IMR-90 (cell line): Measurements from ENCODE around the gene FGF9. TPM values are rescaled to one million over a fixed set of nuclear protein-coding genes. Genes with fewer than 3 reads are reported as not detected.

Source experiments
- ATAC-seq: fragments of 200-7000 bp; cut with Tn5 transposase; 2 replicates; pipeline ENCODE4 v1.9.1; 2020; ENCODE audit warnings: low read depth, mild to moderate bottlenecking, moderate library complexity
- BruUV-seq: library from RNA; stranded (reverse); fragments of 400-500 nt; replicated peaks from 2 replicates; lab custom pipeline; 2021; lab: Mats Ljungman, UMichigan
- CTCF ChIA-PET: fragments of 300-600 bp; formaldehyde crosslinking; extraction: SDS; loops from one replicate; lab custom pipeline; 2021; ENCODE audit warnings: antibody characterized with exemption; lab: Yijun Ruan, JAX
- POLR2A ChIA-PET: fragments of 300-600 bp; sonication (Branson Sonifier 250); formaldehyde crosslinking; loops from one replicate; lab custom pipeline; 2022; ENCODE audit warnings: antibody characterized with exemption; ENCODE audit not compliant: unreplicated experiment; lab: Charles Lee
- DNase-seq: peaks from one replicate; pipeline ENCODE4 v3.0.0; 2013
- H2AFZ ChIP-seq: replicated peaks from 2 replicates; pipeline ENCODE3; 2013; ENCODE audit warnings: low read length, mild to moderate bottlenecking; ENCODE audit not compliant: poor library complexity
- H2AK5ac ChIP-seq: 2 replicates; pipeline ENCODE4 v1.6.1; 2013; ENCODE audit warnings: low read depth, low read length, inconsistent platforms
- H2AK9ac ChIP-seq: replicated peaks from 2 replicates; pipeline ENCODE3; 2013; ENCODE audit warnings: mild to moderate bottlenecking, low read depth, low read length, moderate library complexity; ENCODE audit not compliant: poor library complexity
- H2BK120ac ChIP-seq: 2 replicates; pipeline ENCODE4 v1.6.1; 2013; ENCODE audit warnings: low read depth, low read length, inconsistent platforms
- H2BK15ac ChIP-seq: 3 replicates; pipeline ENCODE4 v1.6.1; 2013; ENCODE audit warnings: low read depth, low read length, inconsistent platforms
- H2BK20ac ChIP-seq: 2 replicates; pipeline ENCODE4 v1.6.1; 2013; ENCODE audit warnings: low read depth, mild to moderate bottlenecking, inconsistent platforms, low read length, moderate library complexity
- H2BK5ac ChIP-seq: 2 replicates; pipeline ENCODE4 v1.6.1; 2013; ENCODE audit warnings: mild to moderate bottlenecking, low read depth, low read length, inconsistent platforms; ENCODE audit not compliant: poor library complexity, severe bottlenecking
- H3K14ac ChIP-seq: replicated peaks from 2 replicates; pipeline ENCODE4 v1.6.1; 2013; ENCODE audit warnings: low read depth, low read length, inconsistent platforms
- H3K18ac ChIP-seq: 2 replicates; pipeline ENCODE4 v1.6.1; 2013; ENCODE audit warnings: low read depth, low read length, control low read depth
- H3K23ac ChIP-seq: 2 replicates; pipeline ENCODE4 v1.6.1; 2013; ENCODE audit warnings: low read depth, low read length, inconsistent platforms
- H3K27ac ChIP-seq: 2 replicates; pipeline ENCODE4 v1.5.1; 2013; ENCODE audit warnings: mild to moderate bottlenecking, control low read depth, low read length; ENCODE audit not compliant: insufficient read depth
- H3K27me3 ChIP-seq: 2 replicates; pipeline ENCODE4 v1.6.1; 2013; ENCODE audit warnings: low read length; ENCODE audit not compliant: control insufficient read depth, insufficient read depth
- H3K36me3 ChIP-seq: 2 replicates; pipeline ENCODE4 v1.6.1; 2013; ENCODE audit warnings: low read length, mixed read lengths; ENCODE audit not compliant: control insufficient read depth, insufficient read depth
- H3K4ac ChIP-seq: 2 replicates; pipeline ENCODE4 v1.6.1; 2013; ENCODE audit warnings: low read depth, low read length, inconsistent platforms
- H3K4me1 ChIP-seq: 2 replicates; pipeline ENCODE4 v1.6.1; 2013; ENCODE audit warnings: low read length, mixed read lengths; ENCODE audit not compliant: control insufficient read depth, insufficient read depth
- H3K4me2 ChIP-seq: 2 replicates; pipeline ENCODE4 v1.6.1; 2013; ENCODE audit warnings: low read depth, mild to moderate bottlenecking, control low read depth, low read length, moderate library complexity
- H3K4me3 ChIP-seq: 2 replicates; pipeline ENCODE4 v1.5.1; 2013; ENCODE audit warnings: low read depth, mild to moderate bottlenecking, control low read depth, low read length, moderate library complexity; ENCODE audit not compliant: insufficient read depth
- H3K56ac ChIP-seq: 2 replicates; pipeline ENCODE4 v1.6.1; 2013; ENCODE audit warnings: low read length, inconsistent platforms; ENCODE audit not compliant: insufficient read depth; ENCODE audit errors: extremely low read depth
- H3K79me1 ChIP-seq, 2 experiments: 2 replicates each; pipeline ENCODE4 v1.6.1; 2013; ENCODE audit warnings: low read length in 2 of 2, inconsistent platforms in 1 of 2, low read depth in 1 of 2
- H3K9ac ChIP-seq: 2 replicates; pipeline ENCODE4 v1.6.1; 2013; ENCODE audit warnings: low read depth, low read length, control low read depth
- H3K9me1 ChIP-seq: 2 replicates; pipeline ENCODE4 v1.6.1; 2013; ENCODE audit warnings: low read length, inconsistent platforms; ENCODE audit not compliant: insufficient read depth
- H3K9me3 ChIP-seq: 2 replicates; pipeline ENCODE4 v1.6.1; 2013; ENCODE audit warnings: low read length; ENCODE audit not compliant: control insufficient read depth, insufficient read depth
- H4K20me1 ChIP-seq: 2 replicates; pipeline ENCODE4 v1.6.1; 2013; ENCODE audit warnings: low read length, inconsistent platforms; ENCODE audit not compliant: insufficient read depth
- H4K5ac ChIP-seq: 2 replicates; pipeline ENCODE4 v1.6.1; 2013; ENCODE audit warnings: mild to moderate bottlenecking, low read depth, low read length, control low read depth
- H4K8ac ChIP-seq, 2 experiments: 2 replicates each; pipeline ENCODE4 v1.6.1; 2013; ENCODE audit warnings: low read depth in 2 of 2, low read length in 2 of 2, control low read depth in 1 of 2, inconsistent platforms in 1 of 2
- H4K91ac ChIP-seq: 2 replicates; pipeline ENCODE4 v1.6.1; 2013; ENCODE audit warnings: low read depth, low read length, inconsistent platforms; ENCODE audit not compliant: insufficient read depth
- BHLHE40 ChIP-seq: fragments of 150-350 bp; IDR thresholded peaks from 2 replicates; pipeline ENCODE4 v1.6.1; 2016; ENCODE audit warnings: mild to moderate bottlenecking, low read depth, low read length
- CEBPB ChIP-seq: IDR thresholded peaks from 2 replicates; pipeline ENCODE4 v1.6.1; 2012; ENCODE audit warnings: low read depth, low read length, improper control_type of control experiment
- CHD1 ChIP-seq: IDR thresholded peaks from 2 replicates; pipeline ENCODE4 v1.6.1; 2012; ENCODE audit warnings: low read depth, low read length, improper control_type of control experiment
- CTCF ChIP-seq: conservative IDR thresholded peaks from 2 replicates; pipeline ENCODE4 v1.5.1; 2012; ENCODE audit warnings: mild to moderate bottlenecking, low read depth, low read length, improper control_type of control experiment
- ELK1 ChIP-seq: fragments of 150-350 bp; IDR thresholded peaks from 2 replicates; pipeline ENCODE4 v1.6.1; 2016; ENCODE audit warnings: low read depth, mild to moderate bottlenecking, low read length, moderate library complexity, borderline replicate concordance
- FOS ChIP-seq: fragments of 150-350 bp; IDR thresholded peaks from 2 replicates; pipeline ENCODE4 v1.6.1; 2016; ENCODE audit warnings: low read depth, low read length
- MAFK ChIP-seq: IDR thresholded peaks from 2 replicates; pipeline ENCODE4 v1.6.1; 2012; ENCODE audit warnings: low read depth, low read length, improper control_type of control experiment
- MAZ ChIP-seq: IDR thresholded peaks from 2 replicates; pipeline ENCODE4 v1.6.1; 2012; ENCODE audit warnings: low read depth, mild to moderate bottlenecking, low read length, improper control_type of control experiment, moderate library complexity, borderline replicate concordance
- MXI1 ChIP-seq: IDR thresholded peaks from 2 replicates; pipeline ENCODE4 v1.6.1; 2012; ENCODE audit warnings: low read depth, mild to moderate bottlenecking, low read length, moderate library complexity, borderline replicate concordance
- NFE2L2 ChIP-seq: fragments of 150-350 bp; IDR thresholded peaks from 2 replicates; pipeline ENCODE4 v1.6.1; 2016; ENCODE audit warnings: low read depth, mild to moderate bottlenecking, low read length
- POLR2A ChIP-seq: IDR thresholded peaks from 2 replicates; pipeline ENCODE4 v1.6.1; 2012; ENCODE audit warnings: mild to moderate bottlenecking, low read depth, low read length
- RAD21 ChIP-seq: IDR thresholded peaks from 2 replicates; pipeline ENCODE4 v1.6.1; 2012; ENCODE audit warnings: low read length, improper control_type of control experiment
- RCOR1 ChIP-seq: IDR thresholded peaks from 2 replicates; pipeline ENCODE4 v1.6.1; 2012; ENCODE audit warnings: mild to moderate bottlenecking, low read length, improper control_type of control experiment; ENCODE audit not compliant: insufficient replicate concordance
- RFX5 ChIP-seq: IDR thresholded peaks from 2 replicates; pipeline ENCODE4 v1.8.0; 2012; ENCODE audit warnings: low read depth, mild to moderate bottlenecking, low read length, moderate library complexity
- SMC3 ChIP-seq: fragments of 150-350 bp; IDR thresholded peaks from 2 replicates; pipeline ENCODE4 v1.6.1; 2016; ENCODE audit warnings: low read depth, mild to moderate bottlenecking, antibody characterized with exemption, low read length, moderate library complexity
- USF2 ChIP-seq: fragments of 150-350 bp; IDR thresholded peaks from 2 replicates; pipeline ENCODE4 v1.6.1; 2017; ENCODE audit warnings: mild to moderate bottlenecking, antibody characterized with exemption, low read length, low read depth
- WGBS, 2 experiments: methylation state at CpG; one replicate each; pipeline versions ENCODE4 v1.1.5 to v1.1.7; 2013; ENCODE audit warnings: missing lambda C conversion rate in 2 of 2; ENCODE audit not compliant: insufficient read length in 1 of 2; ENCODE audit errors: extremely low coverage in 2 of 2; 5-methylcytosine and 5-hydroxymethylcytosine counted together
- dilution Hi-C: fragments of 300-500 bp; cut with HindIII; formaldehyde crosslinking; loops from one replicate; pipeline ENCODE4 v1.14.3; 2018; ENCODE audit warnings: low sequenced_read_pairs; ENCODE audit not compliant: unreplicated experiment
- in situ Hi-C: fragments of 300-500 bp; cut with MboI; formaldehyde crosslinking; loops from 3 replicates; pipeline ENCODE4 v1.14.3; 2019; ENCODE audit warnings: low sequenced_read_pairs, inconsistent platforms, mixed read lengths
- intact Hi-C: fragments of 100-400 bp; cut with micrococcal nuclease; formaldehyde crosslinking; loops from 2 replicates; pipeline ENCODE4 v1.10.0; 2022
- polyA plus RNA-seq, 3 experiments: library from polyadenylated mRNA; depleted of rRNA; stranded (reverse); fragments of >200 nt; gene quantifications; 2 replicates each; pipeline ENCODE4 v1.2.3, GENCODE V29; 2012; ENCODE audit warnings: low replicate concordance in 1 of 3
- total RNA-seq: library from RNA; depleted of rRNA; stranded (reverse); fragments of >200 nt; gene quantifications from 2 replicates; pipeline ENCODE4 v1.2.3, GENCODE V29; 2012

FGF9 gene
- total and polyA plus RNA-seq, 2 of the 4 experiments (the other 2 are of a cell fraction), result under 0.01 to 0.05 TPM

GRCh38 chr13:21663197-21663596 is 7.7 kb upstream of the FGF9 start:
- Histone ChIP-seq H3K27ac (no peak overlapping the region), H3K14ac (no peak overlapping the region), H3K27me3 (peaks cover 2% of the 10 kb centered on the region; the same call in 1 of the 2 replicates), H3K4me3 (no peak overlapping the region), H4K91ac (no peak overlapping the region), H3K79me1 (no peaks in the 10 kb centered on the region), H2BK5ac (no peak overlapping the region), H2BK15ac (no peak overlapping the region), H3K56ac (no peak overlapping the region), H2BK20ac (no peak overlapping the region), H3K18ac (no peak overlapping the region), H2AK5ac (no peak overlapping the region), H2BK120ac (no peak overlapping the region), H3K9me1 (no peaks in the 10 kb centered on the region), H2AFZ (no peak overlapping the region), H3K4me1 (no peaks in the 10 kb centered on the region), H3K4ac (no peak overlapping the region), H3K4me2 (no peak overlapping the region), H3K23ac (no peak overlapping the region), H4K20me1 (no peaks in the 10 kb centered on the region), H4K8ac (no peak overlapping the region), H4K5ac (no peak overlapping the region), H2AK9ac (no peak overlapping the region), H3K36me3 (no peaks in the 10 kb centered on the region), H3K9me3 (peaks cover 2% of the 10 kb centered on the region; the same call in 1 of the 2 replicates), H3K9ac (no peak overlapping the region)
- CTCF ChIA-PET, result no interaction called here
- ATAC-seq (no peak), DNase-seq (no peak)
- WGBS, 2 experiments, result 100% methylated on average over 1 of the region's 4 CpGs; no CpG with 5 or more reads in 1 of the 2 experiments
- POLR2A ChIA-PET, result no interaction called here
- dilution Hi-C loops, result no loop called here
- intact Hi-C loops, result no loop called here
- no TSS peak for BruUV-seq
- in situ Hi-C loops, result no loop called here
- TF ChIP-seq BHLHE40 (no peak), NFE2L2 (no peak), SMC3 (no peak), MXI1 (no peak), RCOR1 (no peak), CHD1 (no peak), RFX5 (no peak), RAD21 (no peak), ELK1 (no peak), USF2 (no peak), MAZ (no peak), MAFK (no peak), FOS (no peak), CTCF (no peak), CEBPB (no peak), POLR2A (no peak)
